Measurements from ENCODE around the gene KPNA2. TPM values are rescaled to one million over a fixed set of nuclear protein-coding genes. Genes with fewer than 3 reads are reported as not detected.
A peak's percentile ranks its signal among the peaks of the same experiment; 100 is the strongest.

KPNA2 gene
- total and polyA plus RNA-seq, 2 of the 8 experiments (the other 6 are each of a cell fraction or from before 2014, with no cell fraction given): 413 to 612 TPM

- Histone ChIP-seq H2AFZ (ENCODE audit: low read length) (peak overlapping the region; percentile 93), H2BK15ac (ENCODE audit: low read length) (peak overlapping the region; percentile 5; the same call in 1 of the 2 replicates), H3K79me1 (ENCODE audit: low read depth, low read length) (no peaks in the 10 kb centered on the region), H2AK5ac (ENCODE audit: low read depth, low read length) (no peak overlapping the region), H4K5ac (ENCODE audit: insufficient read length, low read depth, low read length) (no peak overlapping the region), H3K14ac (ENCODE audit: insufficient read length) (no peak overlapping the region), H4K91ac (replicated peaks; ENCODE audit: insufficient read length, low read length) (peak overlapping the region; percentile 22), H2BK20ac (ENCODE audit: low read length) (peak overlapping the region; percentile 94; the same call in 1 of the 2 replicates), H2BK12ac (ENCODE audit: low read depth, low read length) (peak overlapping the region; percentile 52; the same call in 1 of the 2 replicates), H3K9me3 (ENCODE audit: insufficient read depth in 2 of 2, low read depth in 1 of 2, low read length in 1 of 2) (no peaks in the 10 kb centered on the region), H3K18ac (ENCODE audit: extremely low read depth, low read length) (no peak overlapping the region), H3K79me2 (ENCODE audit: control insufficient read depth in 1 of 2, insufficient read depth in 2 of 2, low read length in 2 of 2) (no peaks in the 10 kb centered on the region), H3K4me2 (ENCODE audit: insufficient read depth in 1 of 2, low read depth in 2 of 2, low read length in 2 of 2) (no peak overlapping the region), H3K4me3 (ENCODE audit: extremely low read depth in 1 of 4, insufficient read depth in 2 of 4, low read depth in 3 of 4, low read length in 4 of 4) (no peak overlapping the region), H3K56ac (replicated peaks; ENCODE audit: insufficient read length, low read depth, low read length) (no peak overlapping the region), H3K23me2 (ENCODE audit: low read depth, low read length) (no peaks in the 10 kb centered on the region), H3K23ac (ENCODE audit: insufficient read length) (no peak overlapping the region), H3K4ac (replicated peaks; ENCODE audit: insufficient read length, low read depth, low read length) (no peak overlapping the region), H3K4me1 (replicated peaks in 1 of 4; ENCODE audit: control insufficient read depth in 3 of 4, insufficient read depth in 4 of 4, low read length in 3 of 4) (peaks cover 5 to 16% (median 13%) of the 10 kb centered on the region in 4 experiments; a peak in 6 of 7 replicates), H3K27me3 (replicated peaks in 1 of 4; ENCODE audit: control insufficient read depth in 3 of 4, extremely low read depth in 1 of 4, insufficient read depth in 3 of 4, low read length in 3 of 4) (no peaks in the 10 kb centered on the region), H4K8ac (ENCODE audit: extremely low read depth, insufficient read depth, low read length) (no peak overlapping the region), H3K27ac (ENCODE audit: low read depth, low read length) (no peak overlapping the region), H3K36me3 (ENCODE audit: control insufficient read depth in 2 of 4, insufficient read depth in 4 of 4, low read length in 3 of 4) (no peaks in the 10 kb centered on the region), H2BK5ac (ENCODE audit: low read depth, low read length) (peak overlapping the region; percentile 61; the same call in 1 of the 2 replicates), H2BK120ac (replicated peaks; ENCODE audit: low read depth, low read length) (no peak overlapping the region), H4K20me1 (replicated peaks in 1 of 2; ENCODE audit: control insufficient read depth in 1 of 2, insufficient read depth in 2 of 2, low read length in 2 of 2) (no peaks in the 10 kb centered on the region), H3K9ac (replicated peaks in 1 of 4; ENCODE audit: extremely low read depth in 1 of 4, low read depth in 3 of 4, low read length in 3 of 4) (no peak overlapping the region)
- DNase-seq (ENCODE audit: low read depth in 1 of 2, low spot score in 2 of 2) (no peak), FAIRE-seq (no peak)
- 91% methylated on average over 8 of the region's 8 CpGs; no CpG with 5 or more reads in 1 of the 2 experiments for WGBS, 2 experiments (ENCODE audit: extremely low coverage in 1 of 2, insufficient coverage in 1 of 2, insufficient read length in 1 of 2, insufficient replicate concordance in 2 of 2, low coverage in 1 of 2, low lambda C conversion rate in 2 of 2, missing lambda C conversion rate in 1 of 2)
- CTCF ChIA-PET (ENCODE audit: partially characterized antibody): interaction anchor here (0.8 to 1.2 kb wide), 3 partner anchors 9 to 87 kb away, joined by 3 to 6 read pairs (median 4); no protein-coding TSS in a partner anchor
- POLR2A ChIA-PET (ENCODE audit: partially characterized antibody): interaction anchor here (1.0 to 6.5 kb wide), 5 partner anchors 7 to 55 kb away, joined by 4 to 45 read pairs (median 9); no protein-coding TSS in a partner anchor
- TF ChIP-seq TAF1 (IDR thresholded peaks at IDR 0.05; ENCODE audit: low read depth, low read length) (no peak), SP2 (IDR thresholded peaks at IDR 0.05; ENCODE audit: low read length) (no peak), SIRT6 (IDR thresholded peaks at IDR 0.05; ENCODE audit: low read length) (no peak), POU5F1 (IDR thresholded peaks at IDR 0.05; ENCODE audit: low read depth, low read length) (no peak), BRCA1 (IDR thresholded peaks at IDR 0.05; ENCODE audit: low read depth, low read length) (no peak), JUN (IDR thresholded peaks at IDR 0.05; ENCODE audit: low read depth, low read length) (no peak), CHD1 (IDR thresholded peaks at IDR 0.05; ENCODE audit: low read depth, low read length) (no peak), HDAC6 (IDR thresholded peaks at IDR 0.05; ENCODE audit: low read depth, low read length) (no peak)
Measured at GRCh38 chr17:68029512-68030215, 5.9 kb upstream of the KPNA2 start.

Data from H1 (cell line).